Ishikawa (cell line): ENCODE measurements around the gene SUPT5H.

Source experiments
- CEBPB ChIP-seq: IDR thresholded peaks from 2 replicates; pipeline ENCODE4 v1.6.1; 2012
- CREB1 ChIP-seq: IDR thresholded peaks from 2 replicates; pipeline ENCODE4 v1.6.1; 2012; ENCODE audit warnings: low read depth
- EGR1 ChIP-seq: IDR thresholded peaks from 2 replicates; pipeline ENCODE4 v1.6.1; 2012
- EP300 ChIP-seq: IDR thresholded peaks from 2 replicates; pipeline ENCODE4 v1.6.1; 2012; ENCODE audit warnings: borderline replicate concordance
- FOXM1 ChIP-seq: IDR thresholded peaks from 2 replicates; pipeline ENCODE4 v1.6.1; 2012; ENCODE audit warnings: low read depth, borderline replicate concordance
- NFIC ChIP-seq: IDR thresholded peaks from 2 replicates; pipeline ENCODE4 v1.6.1; 2012
- RAD21 ChIP-seq: IDR thresholded peaks from 2 replicates; pipeline ENCODE4 v1.6.1; 2012; ENCODE audit warnings: low read depth
- REST ChIP-seq: IDR thresholded peaks from 2 replicates; pipeline ENCODE4 v1.6.1; 2012; ENCODE audit warnings: low read depth, mild to moderate bottlenecking
- TAF1 ChIP-seq: IDR thresholded peaks from 2 replicates; pipeline ENCODE4 v1.6.1; 2012; ENCODE audit warnings: low read depth, mild to moderate bottlenecking
- TCF12 ChIP-seq: IDR thresholded peaks from 2 replicates; pipeline ENCODE4 v1.6.1; 2012; ENCODE audit warnings: low read depth
- TEAD4 ChIP-seq: IDR thresholded peaks from 2 replicates; pipeline ENCODE4 v1.6.1; 2012
- USF1 ChIP-seq: IDR thresholded peaks from 2 replicates; pipeline ENCODE4 v1.6.1; 2012
- YY1 ChIP-seq: IDR thresholded peaks from 2 replicates; pipeline ENCODE4 v1.6.1; 2012; ENCODE audit warnings: low read depth
- ZBTB7A ChIP-seq: IDR thresholded peaks from 2 replicates; pipeline ENCODE4 v1.6.1; 2012; ENCODE audit warnings: low read depth
- TF ChIP-seq, protein P1 (sequence below): IDR thresholded peaks from 2 replicates; pipeline ENCODE4 v1.6.1; 2012

The SUPT5H gene

GRCh38 chr19:39426170-39426569 lies 19.2 kb upstream of the SUPT5H start:
- no peak for TF ChIP-seq EP300
- TF ChIP-seq TCF12, result no peak
- no peak for TF ChIP-seq TEAD4
- no peak for TF ChIP-seq FOXM1
- no peak for TF ChIP-seq YY1
- TF ChIP-seq ZBTB7A, result no peak
- TF ChIP-seq RAD21, result no peak
- TF ChIP-seq CEBPB, result no peak
- TF ChIP-seq USF1, result no peak
- TF ChIP-seq TAF1, result no peak
- TF ChIP-seq, protein P1, sequence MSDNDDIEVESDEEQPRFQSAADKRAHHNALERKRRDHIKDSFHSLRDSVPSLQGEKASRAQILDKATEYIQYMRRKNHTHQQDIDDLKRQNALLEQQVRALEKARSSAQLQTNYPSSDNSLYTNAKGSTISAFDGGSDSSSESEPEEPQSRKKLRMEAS, result no peak
- TF ChIP-seq REST, result no peak

GRCh38 chr19:39427707-39428106 lies 17.7 kb upstream of the SUPT5H start:
- TF ChIP-seq EGR1 (no peak), NFIC (no peak), ZBTB7A (no peak), RAD21 (no peak), TCF12 (no peak), REST (no peak), CEBPB (no peak), EP300 (no peak), USF1 (no peak), TAF1 (no peak)

- TF ChIP-seq RAD21, result no peak
- no peak for TF ChIP-seq CREB1
- no peak for TF ChIP-seq EGR1
- TF ChIP-seq REST, result no peak
- no peak; the same call in 1 of the 2 replicates for TF ChIP-seq FOXM1
- peak; percentile 69; the same call in 1 of the 2 replicates for TF ChIP-seq EP300
- TF ChIP-seq ZBTB7A, result peak; percentile 97
- TF ChIP-seq TAF1, result no peak
- TF ChIP-seq TEAD4, result peak; percentile 98
- no peak for TF ChIP-seq NFIC
- TF ChIP-seq USF1, result no peak
- no peak for TF ChIP-seq CEBPB
- no peak for TF ChIP-seq YY1
- TF ChIP-seq, protein P1, result peak; percentile 56; the same call in 1 of the 2 replicates
- peak; percentile 89 for TF ChIP-seq TCF12
Measured at GRCh38 chr19:39428283-39429112, 16.9 kb upstream of the SUPT5H start.
